IMR-90 (cell line): Measurements from ENCODE around the gene FTCDNL1. TPM values are rescaled to one million over a fixed set of nuclear protein-coding genes. Genes with fewer than 3 reads are reported as not detected.

Source experiments
- ATAC-seq: fragments of 200-7000 bp; cut with Tn5 transposase; 2 replicates; pipeline ENCODE4 v1.9.1; 2020; ENCODE audit warnings: low read depth, mild to moderate bottlenecking, moderate library complexity
- BruUV-seq: library from RNA; stranded (reverse); fragments of 400-500 nt; replicated peaks from 2 replicates; lab custom pipeline; 2021; lab: Mats Ljungman, UMichigan
- CTCF ChIA-PET: fragments of 300-600 bp; formaldehyde crosslinking; extraction: SDS; loops from one replicate; lab custom pipeline; 2021; ENCODE audit warnings: antibody characterized with exemption; lab: Yijun Ruan, JAX
- POLR2A ChIA-PET: fragments of 300-600 bp; sonication (Branson Sonifier 250); formaldehyde crosslinking; loops from one replicate; lab custom pipeline; 2022; ENCODE audit warnings: antibody characterized with exemption; ENCODE audit not compliant: unreplicated experiment; lab: Charles Lee
- DNase-seq: peaks from one replicate; pipeline ENCODE4 v3.0.0; 2013
- H2AFZ ChIP-seq: replicated peaks from 2 replicates; pipeline ENCODE3; 2013; ENCODE audit warnings: low read length, mild to moderate bottlenecking; ENCODE audit not compliant: poor library complexity
- H2AK5ac ChIP-seq: 2 replicates; pipeline ENCODE4 v1.6.1; 2013; ENCODE audit warnings: low read depth, low read length, inconsistent platforms
- H2AK9ac ChIP-seq: replicated peaks from 2 replicates; pipeline ENCODE3; 2013; ENCODE audit warnings: mild to moderate bottlenecking, low read depth, low read length, moderate library complexity; ENCODE audit not compliant: poor library complexity
- H2BK120ac ChIP-seq: 2 replicates; pipeline ENCODE4 v1.6.1; 2013; ENCODE audit warnings: low read depth, low read length, inconsistent platforms
- H2BK15ac ChIP-seq: 3 replicates; pipeline ENCODE4 v1.6.1; 2013; ENCODE audit warnings: low read depth, low read length, inconsistent platforms
- H2BK20ac ChIP-seq: 2 replicates; pipeline ENCODE4 v1.6.1; 2013; ENCODE audit warnings: low read depth, mild to moderate bottlenecking, inconsistent platforms, low read length, moderate library complexity
- H2BK5ac ChIP-seq: 2 replicates; pipeline ENCODE4 v1.6.1; 2013; ENCODE audit warnings: mild to moderate bottlenecking, low read depth, low read length, inconsistent platforms; ENCODE audit not compliant: poor library complexity, severe bottlenecking
- H3K14ac ChIP-seq: replicated peaks from 2 replicates; pipeline ENCODE4 v1.6.1; 2013; ENCODE audit warnings: low read depth, low read length, inconsistent platforms
- H3K18ac ChIP-seq: 2 replicates; pipeline ENCODE4 v1.6.1; 2013; ENCODE audit warnings: low read depth, low read length, control low read depth
- H3K23ac ChIP-seq: 2 replicates; pipeline ENCODE4 v1.6.1; 2013; ENCODE audit warnings: low read depth, low read length, inconsistent platforms
- H3K27ac ChIP-seq: 2 replicates; pipeline ENCODE4 v1.5.1; 2013; ENCODE audit warnings: mild to moderate bottlenecking, control low read depth, low read length; ENCODE audit not compliant: insufficient read depth
- H3K27me3 ChIP-seq: 2 replicates; pipeline ENCODE4 v1.6.1; 2013; ENCODE audit warnings: low read length; ENCODE audit not compliant: control insufficient read depth, insufficient read depth
- H3K36me3 ChIP-seq: 2 replicates; pipeline ENCODE4 v1.6.1; 2013; ENCODE audit warnings: low read length, mixed read lengths; ENCODE audit not compliant: control insufficient read depth, insufficient read depth
- H3K4ac ChIP-seq: 2 replicates; pipeline ENCODE4 v1.6.1; 2013; ENCODE audit warnings: low read depth, low read length, inconsistent platforms
- H3K4me1 ChIP-seq: 2 replicates; pipeline ENCODE4 v1.6.1; 2013; ENCODE audit warnings: low read length, mixed read lengths; ENCODE audit not compliant: control insufficient read depth, insufficient read depth
- H3K4me2 ChIP-seq: 2 replicates; pipeline ENCODE4 v1.6.1; 2013; ENCODE audit warnings: low read depth, mild to moderate bottlenecking, control low read depth, low read length, moderate library complexity
- H3K4me3 ChIP-seq: 2 replicates; pipeline ENCODE4 v1.5.1; 2013; ENCODE audit warnings: low read depth, mild to moderate bottlenecking, control low read depth, low read length, moderate library complexity; ENCODE audit not compliant: insufficient read depth
- H3K56ac ChIP-seq: 2 replicates; pipeline ENCODE4 v1.6.1; 2013; ENCODE audit warnings: low read length, inconsistent platforms; ENCODE audit not compliant: insufficient read depth; ENCODE audit errors: extremely low read depth
- H3K79me1 ChIP-seq, 2 experiments: 2 replicates each; pipeline ENCODE4 v1.6.1; 2013; ENCODE audit warnings: low read length in 2 of 2, inconsistent platforms in 1 of 2, low read depth in 1 of 2
- H3K9ac ChIP-seq: 2 replicates; pipeline ENCODE4 v1.6.1; 2013; ENCODE audit warnings: low read depth, low read length, control low read depth
- H3K9me1 ChIP-seq: 2 replicates; pipeline ENCODE4 v1.6.1; 2013; ENCODE audit warnings: low read length, inconsistent platforms; ENCODE audit not compliant: insufficient read depth
- H3K9me3 ChIP-seq: 2 replicates; pipeline ENCODE4 v1.6.1; 2013; ENCODE audit warnings: low read length; ENCODE audit not compliant: control insufficient read depth, insufficient read depth
- H4K20me1 ChIP-seq: 2 replicates; pipeline ENCODE4 v1.6.1; 2013; ENCODE audit warnings: low read length, inconsistent platforms; ENCODE audit not compliant: insufficient read depth
- H4K5ac ChIP-seq: 2 replicates; pipeline ENCODE4 v1.6.1; 2013; ENCODE audit warnings: mild to moderate bottlenecking, low read depth, low read length, control low read depth
- H4K8ac ChIP-seq, 2 experiments: 2 replicates each; pipeline ENCODE4 v1.6.1; 2013; ENCODE audit warnings: low read depth in 2 of 2, low read length in 2 of 2, control low read depth in 1 of 2, inconsistent platforms in 1 of 2
- H4K91ac ChIP-seq: 2 replicates; pipeline ENCODE4 v1.6.1; 2013; ENCODE audit warnings: low read depth, low read length, inconsistent platforms; ENCODE audit not compliant: insufficient read depth
- BHLHE40 ChIP-seq: fragments of 150-350 bp; IDR thresholded peaks from 2 replicates; pipeline ENCODE4 v1.6.1; 2016; ENCODE audit warnings: mild to moderate bottlenecking, low read depth, low read length
- CHD1 ChIP-seq: IDR thresholded peaks from 2 replicates; pipeline ENCODE4 v1.6.1; 2012; ENCODE audit warnings: low read depth, low read length, improper control_type of control experiment
- ELK1 ChIP-seq: fragments of 150-350 bp; IDR thresholded peaks from 2 replicates; pipeline ENCODE4 v1.6.1; 2016; ENCODE audit warnings: low read depth, mild to moderate bottlenecking, low read length, moderate library complexity, borderline replicate concordance
- FOS ChIP-seq: fragments of 150-350 bp; IDR thresholded peaks from 2 replicates; pipeline ENCODE4 v1.6.1; 2016; ENCODE audit warnings: low read depth, low read length
- MAZ ChIP-seq: IDR thresholded peaks from 2 replicates; pipeline ENCODE4 v1.6.1; 2012; ENCODE audit warnings: low read depth, mild to moderate bottlenecking, low read length, improper control_type of control experiment, moderate library complexity, borderline replicate concordance
- POLR2A ChIP-seq: IDR thresholded peaks from 2 replicates; pipeline ENCODE4 v1.6.1; 2012; ENCODE audit warnings: mild to moderate bottlenecking, low read depth, low read length
- RAD21 ChIP-seq: IDR thresholded peaks from 2 replicates; pipeline ENCODE4 v1.6.1; 2012; ENCODE audit warnings: low read length, improper control_type of control experiment
- RCOR1 ChIP-seq: IDR thresholded peaks from 2 replicates; pipeline ENCODE4 v1.6.1; 2012; ENCODE audit warnings: mild to moderate bottlenecking, low read length, improper control_type of control experiment; ENCODE audit not compliant: insufficient replicate concordance
- RFX5 ChIP-seq: IDR thresholded peaks from 2 replicates; pipeline ENCODE4 v1.8.0; 2012; ENCODE audit warnings: low read depth, mild to moderate bottlenecking, low read length, moderate library complexity
- SMC3 ChIP-seq: fragments of 150-350 bp; IDR thresholded peaks from 2 replicates; pipeline ENCODE4 v1.6.1; 2016; ENCODE audit warnings: low read depth, mild to moderate bottlenecking, antibody characterized with exemption, low read length, moderate library complexity
- USF2 ChIP-seq: fragments of 150-350 bp; IDR thresholded peaks from 2 replicates; pipeline ENCODE4 v1.6.1; 2017; ENCODE audit warnings: mild to moderate bottlenecking, antibody characterized with exemption, low read length, low read depth
- WGBS, 2 experiments: methylation state at CpG; one replicate each; pipeline versions ENCODE4 v1.1.5 to v1.1.7; 2013; ENCODE audit warnings: missing lambda C conversion rate in 2 of 2; ENCODE audit not compliant: insufficient read length in 1 of 2; ENCODE audit errors: extremely low coverage in 2 of 2; 5-methylcytosine and 5-hydroxymethylcytosine counted together
- dilution Hi-C: fragments of 300-500 bp; cut with HindIII; formaldehyde crosslinking; loops from one replicate; pipeline ENCODE4 v1.14.3; 2018; ENCODE audit warnings: low sequenced_read_pairs; ENCODE audit not compliant: unreplicated experiment
- in situ Hi-C: fragments of 300-500 bp; cut with MboI; formaldehyde crosslinking; loops from 3 replicates; pipeline ENCODE4 v1.14.3; 2019; ENCODE audit warnings: low sequenced_read_pairs, inconsistent platforms, mixed read lengths
- intact Hi-C: fragments of 100-400 bp; cut with micrococcal nuclease; formaldehyde crosslinking; loops from 2 replicates; pipeline ENCODE4 v1.10.0; 2022
- polyA plus RNA-seq, 3 experiments: library from polyadenylated mRNA; depleted of rRNA; stranded (reverse); fragments of >200 nt; gene quantifications; 2 replicates each; pipeline ENCODE4 v1.2.3, GENCODE V29; 2012; ENCODE audit warnings: low replicate concordance in 1 of 3
- total RNA-seq: library from RNA; depleted of rRNA; stranded (reverse); fragments of >200 nt; gene quantifications from 2 replicates; pipeline ENCODE4 v1.2.3, GENCODE V29; 2012

Gene FTCDNL1
- total and polyA plus RNA-seq, 2 of the 4 experiments (the other 2 are of a cell fraction): 0.18 to 0.21 TPM

- Histone ChIP-seq H3K36me3 (no peaks in the 10 kb centered on the region), H4K8ac (no peak overlapping the region), H2BK120ac (no peak overlapping the region), H3K4me3 (no peak overlapping the region), H3K18ac (no peak overlapping the region), H3K9me3 (no peaks in the 10 kb centered on the region), H2AK9ac (no peak overlapping the region), H3K9ac (no peak overlapping the region), H2AFZ (no peak overlapping the region), H3K4me2 (no peak overlapping the region), H3K9me1 (no peaks in the 10 kb centered on the region), H2BK15ac (no peak overlapping the region), H3K23ac (no peak overlapping the region), H2BK20ac (no peak overlapping the region), H3K27ac (no peak overlapping the region), H3K14ac (no peak overlapping the region), H3K79me1 (no peaks in the 10 kb centered on the region), H2BK5ac (no peak overlapping the region), H2AK5ac (no peak overlapping the region), H3K27me3 (no peaks in the 10 kb centered on the region), H4K91ac (no peak overlapping the region), H4K5ac (no peak overlapping the region), H4K20me1 (no peaks in the 10 kb centered on the region), H3K4ac (no peak overlapping the region), H3K4me1 (no peaks in the 10 kb centered on the region), H3K56ac (no peak overlapping the region)
- CTCF ChIA-PET: no interaction called here
- TF ChIP-seq RCOR1 (no peak), RFX5 (no peak), ELK1 (no peak), RAD21 (no peak), MAZ (no peak), USF2 (no peak), CHD1 (no peak), SMC3 (no peak), FOS (no peak), POLR2A (no peak), BHLHE40 (no peak)
- intact Hi-C loops (no loop called here), dilution Hi-C loops (no loop called here), in situ Hi-C loops (no loop called here)
- POLR2A ChIA-PET: no interaction called here
- ATAC-seq (no peak), DNase-seq (no peak)
- WGBS, 2 experiments: no CpG with 5 or more reads among the region's 6 CpGs
- BruUV-seq: no TSS peak
Observed at GRCh38 chr2:199883474-199884212, 32.7 kb upstream of the FTCDNL1 start.
